ENCODE data around the gene THSD4.

THSD4 gene

GRCh38 chr15:71804226-71804625 lies 689.0 kb downstream of the THSD4 start:
- DNase-seq (ENCODE audit: low read depth): no peak
- no peak for TF ChIP-seq CTCF (conservative IDR thresholded peaks at IDR 0.05; ENCODE audit: low read depth, low read length)
- H3K4me3 ChIP-seq (ENCODE audit: low read length): no peak overlapping the region

GRCh38 chr15:71804695-71805470 lies 689.6 kb downstream of the THSD4 start:
- DNase-seq (ENCODE audit: low read depth): no peak
- no peak for TF ChIP-seq CTCF (conservative IDR thresholded peaks at IDR 0.05; ENCODE audit: low read depth, low read length)
- no peak overlapping the region for H3K4me3 ChIP-seq (ENCODE audit: low read length)

- TF ChIP-seq CTCF (conservative IDR thresholded peaks at IDR 0.05; ENCODE audit: low read depth, low read length): no peak
- H3K4me3 ChIP-seq (ENCODE audit: low read length): no peak overlapping the region
- peak; percentile 53 for DNase-seq (ENCODE audit: low read depth)
Measured at GRCh38 chr15:71806452-71806931, 691.2 kb downstream of the THSD4 start.

GRCh38 chr15:71807125-71807629 lies 691.9 kb downstream of the THSD4 start:
- peak; percentile 62 for DNase-seq (ENCODE audit: low read depth)
- TF ChIP-seq CTCF (conservative IDR thresholded peaks at IDR 0.05; ENCODE audit: low read depth, low read length): no peak
- H3K4me3 ChIP-seq (ENCODE audit: low read length): no peak overlapping the region

- no peak for TF ChIP-seq CTCF (conservative IDR thresholded peaks at IDR 0.05; ENCODE audit: low read depth, low read length)
- DNase-seq (ENCODE audit: low read depth): no peak
- no peak overlapping the region for H3K4me3 ChIP-seq (ENCODE audit: low read length)
Measured at GRCh38 chr15:71807691-71808091, 692.4 kb downstream of the THSD4 start.

- H3K4me3 ChIP-seq (ENCODE audit: low read length): no peak overlapping the region
- no peak for DNase-seq (ENCODE audit: low read depth)
- TF ChIP-seq CTCF (conservative IDR thresholded peaks at IDR 0.05; ENCODE audit: low read depth, low read length): no peak
Measured at GRCh38 chr15:71808311-71809020, 693.2 kb downstream of the THSD4 start.

Data from retinal pigment epithelial cell (primary cell).